CD4-positive, alpha-beta T cell treated with Interleukin-15 for 4 hours (primary cell): ENCODE results near the gene MBTPS1.

Experiments used
- DNase-seq: peaks from one replicate; pipeline ENCODE4 v3.0.0-alpha.2; 2020; ENCODE audit warnings: low spot score

MBTPS1 gene

GRCh38 chr16:84074721-84075120, 42.0 kb downstream of the MBTPS1 start:
- DNase-seq, result no peak

- DNase-seq, result no peak
These were observed 44.7 kb downstream of the MBTPS1 start for GRCh38 chr16:84072014-84072413.

DNA sequence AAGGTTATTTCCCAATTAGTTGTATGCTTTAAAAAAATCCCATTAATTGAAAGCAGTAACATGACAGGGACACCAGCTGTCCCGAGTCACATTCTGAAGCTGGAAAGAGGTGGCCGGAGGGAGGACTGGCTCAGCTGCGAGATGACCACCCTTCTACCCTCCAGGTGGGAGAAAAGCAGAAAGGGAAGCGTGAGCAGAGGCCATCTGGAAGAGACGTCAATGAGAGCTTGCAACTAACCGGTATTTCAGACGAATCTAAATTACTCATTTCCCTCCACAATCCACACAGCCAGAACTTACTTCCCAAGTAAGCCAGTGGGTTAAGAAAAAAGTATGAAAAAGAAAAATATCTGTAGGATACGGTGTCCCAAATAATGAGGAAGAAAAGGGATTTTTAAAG, 45.6 kb downstream of the MBTPS1 start:
- DNase-seq, result no peak

- no peak for DNase-seq
These were observed 47.2 kb downstream of the MBTPS1 start for GRCh38 chr16:84069540-84069939.

- no peak for DNase-seq
These were observed 47.8 kb downstream of the MBTPS1 start for GRCh38 chr16:84068783-84069462.

DNA sequence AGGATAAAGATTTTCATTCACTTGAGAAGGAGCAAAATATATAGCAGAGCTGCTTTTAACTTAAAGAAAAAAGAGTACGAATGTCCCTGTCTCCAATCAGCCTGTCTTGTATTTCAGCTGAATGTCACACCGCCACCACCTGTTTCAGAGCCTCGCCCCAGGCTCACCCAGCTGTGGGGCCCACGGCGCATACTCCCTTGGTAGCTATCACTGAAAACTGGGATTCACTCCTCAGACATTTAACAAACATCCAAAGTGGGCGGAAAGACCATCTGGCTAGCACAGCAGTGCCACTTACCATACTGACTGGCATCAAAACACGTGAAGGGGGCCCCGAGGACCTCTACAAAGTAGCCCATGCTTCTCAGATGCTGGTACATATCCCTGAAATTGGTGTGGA, 48.7 kb downstream of the MBTPS1 start:
- DNase-seq, result no peak

- no peak for DNase-seq
These were observed 49.1 kb downstream of the MBTPS1 start for GRCh38 chr16:84067640-84068039.

DNA sequence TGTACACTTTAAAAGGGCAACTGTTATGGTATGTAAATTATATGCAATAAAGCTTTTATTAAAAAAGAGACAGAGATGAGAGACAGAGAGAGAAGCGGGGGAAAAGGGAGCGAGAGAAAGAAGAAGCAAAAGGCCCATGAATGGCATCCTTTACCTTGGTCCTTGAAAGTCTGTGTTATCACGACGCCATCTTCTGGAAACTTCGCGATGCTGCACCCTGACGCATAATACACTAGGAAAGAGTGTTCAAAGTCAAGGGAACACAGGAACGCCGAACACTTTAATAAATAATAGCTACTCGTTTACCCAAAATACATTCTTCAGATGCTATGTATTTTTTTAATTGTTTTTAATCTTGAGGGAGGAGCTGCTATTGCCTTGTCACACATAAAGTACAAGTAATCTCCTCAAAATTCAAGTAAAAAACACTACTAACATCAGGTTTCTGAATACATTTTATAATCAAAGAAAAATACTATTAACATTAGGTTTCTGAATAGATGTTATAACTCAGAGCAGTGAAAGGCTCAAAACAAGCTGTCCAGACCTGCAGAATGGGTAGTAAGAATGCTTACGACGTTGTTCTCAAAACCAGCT, 51.1 kb downstream of the MBTPS1 start:
- DNase-seq, result peak; percentile 19

DNA sequence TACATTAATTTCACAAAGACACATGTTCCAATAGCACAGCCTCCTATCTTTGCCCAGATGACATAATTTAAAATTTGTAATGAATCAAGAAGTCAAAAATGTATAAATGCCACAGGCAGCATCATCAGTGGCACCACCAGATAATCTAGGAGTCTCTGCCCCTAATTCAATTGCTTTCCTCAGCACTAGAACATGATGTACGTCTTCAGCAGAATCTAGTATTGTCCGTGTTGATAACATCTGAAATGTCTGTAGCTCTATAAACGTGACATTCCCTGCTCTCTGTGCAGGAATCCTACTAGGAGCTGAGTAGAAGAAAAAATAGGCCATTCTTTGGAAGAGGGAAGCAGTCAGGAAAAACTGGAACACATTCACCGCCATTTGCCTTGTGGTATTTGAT, 52.8 kb downstream of the MBTPS1 start:
- DNase-seq, result no peak

DNA sequence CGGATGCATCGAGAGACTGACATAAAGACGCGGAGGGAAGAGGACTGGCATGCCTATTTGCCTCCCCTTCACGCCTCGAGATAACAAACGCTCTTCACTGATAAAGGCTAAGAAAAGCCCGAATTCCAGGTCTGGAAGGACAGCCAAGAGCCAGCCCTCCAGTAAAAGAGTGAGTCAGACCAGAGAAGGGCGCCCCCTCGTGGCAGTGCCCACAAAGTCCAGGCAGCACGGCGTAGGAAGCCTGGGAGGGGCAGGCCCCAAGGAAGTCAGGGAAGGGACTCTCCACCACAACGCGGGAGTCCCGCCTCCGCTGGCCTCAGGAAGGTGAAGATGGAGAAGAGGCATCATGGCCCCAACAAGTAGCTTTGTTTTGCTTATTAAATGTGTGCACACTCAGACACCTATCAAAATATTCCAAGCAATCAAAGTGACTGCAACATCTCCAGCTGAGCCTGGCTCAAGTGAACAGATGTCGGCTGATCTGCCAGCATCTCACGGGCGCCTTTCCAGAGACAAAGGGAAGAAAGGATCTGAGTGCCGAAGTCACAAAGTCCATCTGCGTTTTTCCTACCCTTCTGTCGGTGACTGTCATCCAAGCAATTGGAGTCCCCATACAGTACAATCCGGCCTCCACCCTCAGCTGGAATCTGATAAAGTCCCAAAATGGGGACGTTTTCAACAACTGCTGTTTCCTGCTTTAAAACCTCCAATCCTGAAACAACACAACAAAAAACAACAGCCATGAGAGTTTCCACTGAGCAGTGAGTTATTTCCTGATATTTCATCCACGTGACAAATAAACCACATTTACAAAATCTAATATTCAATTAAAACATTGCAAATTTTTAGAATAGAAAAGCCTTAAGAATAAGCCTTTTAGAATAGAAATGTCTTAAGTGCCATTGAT, 53.8 kb downstream of the MBTPS1 start:
- peak; percentile 45 for DNase-seq

DNA sequence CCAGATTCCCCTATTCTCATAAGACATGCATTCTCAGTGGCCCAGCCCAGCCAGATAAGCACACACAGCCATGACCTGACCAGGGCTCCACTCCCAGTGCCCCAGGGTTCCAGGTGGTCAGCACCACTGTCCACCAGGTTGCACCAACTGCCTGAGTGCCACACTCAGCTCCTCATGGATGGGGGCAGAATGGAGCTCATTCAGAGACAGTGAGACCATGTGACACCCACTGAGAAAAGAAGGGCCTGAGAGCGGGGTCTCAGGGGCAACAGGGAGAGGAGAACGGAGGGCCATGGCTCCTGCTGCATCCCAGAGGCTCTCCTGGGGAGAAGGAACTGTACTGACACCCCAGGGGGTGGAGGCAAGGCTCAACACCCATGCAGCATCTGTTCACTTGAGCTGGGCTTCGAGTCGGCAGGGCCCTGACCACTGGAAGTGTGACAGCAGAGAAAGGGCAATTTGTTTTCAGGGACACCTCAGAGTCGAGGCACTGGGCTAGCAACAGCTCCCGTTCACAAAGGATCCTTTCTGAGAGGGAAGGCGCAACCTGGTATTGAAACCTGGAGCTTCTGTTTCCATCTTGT, 55.4 kb downstream of the MBTPS1 start:
- DNase-seq, result no peak

DNA sequence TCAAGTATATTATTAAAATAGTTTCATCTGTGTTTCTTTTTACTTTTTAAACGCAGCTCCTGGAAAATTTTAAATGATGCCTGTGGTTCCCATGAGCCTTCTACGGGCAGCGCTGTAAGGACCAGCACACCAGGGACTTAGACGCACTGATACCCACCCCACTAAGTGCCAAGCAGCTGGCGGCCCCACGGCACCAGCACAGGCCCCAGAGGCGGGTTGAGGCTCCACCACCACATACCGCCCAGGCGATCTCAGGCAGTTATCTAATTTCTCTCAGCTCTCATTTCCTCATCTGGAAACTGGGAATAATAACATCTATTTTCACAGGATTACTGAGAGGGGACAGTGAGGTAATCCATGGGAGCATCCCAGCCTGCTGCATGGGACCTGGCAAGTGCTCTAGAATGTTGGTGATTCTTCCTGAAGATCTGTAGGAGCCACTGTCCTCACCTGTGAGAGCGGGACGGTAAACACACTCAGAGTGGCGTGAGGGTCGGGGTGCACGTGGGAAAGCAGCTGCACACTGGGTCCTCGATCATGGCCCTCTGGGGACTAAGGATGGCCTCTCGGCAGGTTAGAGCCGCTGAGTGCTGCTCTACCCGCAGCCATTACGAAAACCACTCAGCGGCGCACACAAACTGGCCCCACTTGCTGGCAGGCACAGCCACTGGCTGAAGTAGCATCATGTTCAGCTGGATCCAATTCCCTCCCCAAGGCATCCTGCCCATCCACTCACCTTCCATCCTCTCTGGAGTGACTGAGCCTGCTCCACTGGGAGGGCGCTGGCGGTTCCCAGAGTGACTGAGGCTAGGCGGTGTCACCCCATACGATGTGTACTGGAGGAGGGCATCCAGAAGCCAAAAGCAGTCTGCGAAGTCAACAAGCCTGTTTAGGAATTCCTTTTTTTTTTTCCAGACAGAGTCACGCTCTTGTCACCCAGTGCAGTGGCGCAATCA, 56.5 kb downstream of the MBTPS1 start:
- no peak for DNase-seq

DNA sequence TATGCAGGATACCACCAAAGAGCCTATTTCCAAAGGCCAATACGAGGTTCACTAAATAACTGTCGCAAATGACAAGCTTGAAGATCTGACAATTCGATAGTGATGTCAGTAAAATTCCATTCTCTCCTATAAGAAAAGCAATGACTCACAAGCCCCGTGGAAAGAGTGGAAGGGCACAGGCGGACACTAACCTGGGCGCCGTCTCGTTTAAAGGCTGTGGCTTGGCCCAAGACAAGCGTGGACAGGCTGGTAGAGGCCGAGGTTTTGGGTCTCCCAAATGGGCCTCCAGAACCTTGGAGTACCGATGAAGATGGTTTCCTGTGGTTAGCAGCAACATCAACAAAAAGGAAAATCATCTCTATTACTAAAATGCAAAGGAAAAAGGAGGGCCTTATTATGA, 57.6 kb downstream of the MBTPS1 start:
- DNase-seq, result no peak

DNA sequence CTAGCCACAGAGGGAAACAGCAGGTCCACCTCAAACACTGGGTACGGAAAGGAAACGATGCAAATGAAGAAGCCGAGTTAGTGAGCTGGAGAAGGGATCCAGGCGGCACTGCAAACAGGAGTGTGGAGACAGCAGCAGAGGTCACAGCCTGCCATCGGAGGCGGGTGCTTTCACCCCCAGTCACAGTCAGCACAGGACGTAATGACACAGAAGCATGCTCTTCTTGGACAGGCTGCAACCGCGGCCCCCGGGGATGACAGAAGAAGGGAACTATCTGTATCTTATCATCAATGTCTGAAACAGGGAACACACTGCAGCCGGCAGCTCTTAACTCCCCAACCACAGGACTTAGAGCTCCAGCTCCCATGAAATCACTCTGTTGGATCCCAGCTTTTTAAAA, 58.1 kb downstream of the MBTPS1 start:
- no peak for DNase-seq

GRCh38 chr16:84058211-84058610, 58.5 kb downstream of the MBTPS1 start:
- DNase-seq, result no peak

DNA sequence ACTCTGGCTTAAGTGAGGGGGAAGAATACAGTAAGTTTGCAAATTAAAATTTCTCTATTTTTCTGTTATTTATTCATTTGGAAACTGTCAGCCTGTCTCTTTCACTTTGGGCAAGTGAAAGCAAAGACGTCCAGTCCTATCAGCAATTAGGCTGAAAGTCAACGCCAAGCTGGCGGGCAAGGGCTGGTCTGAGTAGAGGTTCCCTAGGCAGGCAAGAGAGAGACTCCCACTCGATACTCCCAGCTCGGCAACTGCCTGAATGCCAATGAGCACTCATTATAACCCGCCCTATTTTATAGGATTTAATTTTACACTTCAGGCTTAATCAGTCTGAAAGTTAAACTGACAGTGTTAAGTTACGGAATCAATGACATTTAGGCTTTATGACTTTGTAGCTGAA, 59.8 kb downstream of the MBTPS1 start:
- DNase-seq, result no peak

- DNase-seq, result no peak
These were observed 60.7 kb downstream of the MBTPS1 start for GRCh38 chr16:84055801-84056634.

- DNase-seq, result no peak
These were observed 61.4 kb downstream of the MBTPS1 start for GRCh38 chr16:84055366-84055765.

GRCh38 chr16:84054916-84055315, 61.8 kb downstream of the MBTPS1 start:
- DNase-seq, result no peak

- DNase-seq, result no peak
These were observed 62.5 kb downstream of the MBTPS1 start for GRCh38 chr16:84054271-84054670.

GRCh38 chr16:84053237-84053636, 63.5 kb downstream of the MBTPS1 start:
- DNase-seq, result no peak
